Left renal pelvis (tissue), 4 donors: ENCODE results near the gene ATG13. TPM values are rescaled to one million over a fixed set of nuclear protein-coding genes. Genes with fewer than 3 reads are reported as not detected.
"Not testable (repeated sequence)": the region's sequence is repeated elsewhere in the genome, so short reads cannot be mapped to it uniquely, and the experiment has no call there.

Experiments
- DNase-seq, 4 donors: peaks; one replicate each; pipeline ENCODE4 v3.0.0-alpha.2; 2013; ENCODE audit warnings: low read depth in 4 of 4, low spot score in 3 of 4
- polyA plus RNA-seq, 4 donors: library from polyadenylated mRNA; unstranded; fragments of 120-200 nt; gene quantifications; one replicate each; pipeline ENCODE4 v1.2.1, GENCODE V29; 2013; ENCODE audit not compliant: insufficient read length in 4 of 4

The ATG13 gene
- polyA plus RNA-seq, result 10 to 100 TPM; 49.9 to 75.4 (median 66.0) TPM

DNA sequence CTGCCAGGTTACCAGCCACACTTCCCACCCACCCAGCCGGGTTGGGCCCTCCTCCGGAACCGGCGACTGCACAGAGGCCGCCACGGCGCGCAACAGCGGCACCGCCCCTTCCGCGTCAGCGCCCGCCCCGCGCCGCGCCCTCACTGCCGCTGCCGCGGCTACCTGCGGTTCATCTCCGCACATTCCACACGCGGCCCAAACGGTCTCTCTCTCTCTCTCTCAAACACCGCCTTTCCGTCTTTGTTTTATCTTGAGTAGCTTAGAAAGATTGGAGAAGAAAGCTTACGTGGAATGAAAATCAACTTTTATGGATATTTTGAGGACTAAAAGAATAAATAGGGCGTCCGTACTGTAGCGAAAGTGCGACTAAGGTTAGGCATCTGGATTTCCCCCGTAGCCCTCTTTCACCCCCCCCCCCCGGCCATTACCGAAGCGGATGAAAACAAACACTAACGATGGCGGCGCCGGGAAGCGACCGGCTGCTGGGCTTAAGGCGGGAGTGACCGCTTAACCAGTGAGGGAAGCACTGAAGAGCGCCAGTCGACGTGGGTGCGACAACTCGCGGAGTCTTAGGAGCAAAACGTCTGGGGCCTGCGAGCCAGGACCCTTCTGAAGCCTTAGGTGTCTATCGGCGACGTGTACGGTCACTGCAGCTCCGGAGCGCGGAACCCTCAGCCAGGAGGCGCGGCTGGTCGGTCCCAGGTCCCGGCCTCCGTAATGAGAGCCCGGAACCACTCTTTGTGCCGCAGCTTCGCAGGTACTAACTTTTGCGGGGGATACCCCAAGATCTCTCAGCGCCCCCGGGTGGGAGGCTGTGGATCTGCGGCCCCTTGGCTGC lies at the start of gene ATG13, which contains the start of gene HARBI1:
ATG13 (plus strand) TSS at position 420 of the 838 bp plus-strand sequence. CDS start 26,739 bp downstream, outside the sequence.
HARBI1 (minus strand) TSS at position 94 of the 838 bp plus-strand sequence. CDS start 990 bp downstream, outside the sequence.
- peak; percentile 80 to 87 (median 84) for DNase-seq

DNA sequence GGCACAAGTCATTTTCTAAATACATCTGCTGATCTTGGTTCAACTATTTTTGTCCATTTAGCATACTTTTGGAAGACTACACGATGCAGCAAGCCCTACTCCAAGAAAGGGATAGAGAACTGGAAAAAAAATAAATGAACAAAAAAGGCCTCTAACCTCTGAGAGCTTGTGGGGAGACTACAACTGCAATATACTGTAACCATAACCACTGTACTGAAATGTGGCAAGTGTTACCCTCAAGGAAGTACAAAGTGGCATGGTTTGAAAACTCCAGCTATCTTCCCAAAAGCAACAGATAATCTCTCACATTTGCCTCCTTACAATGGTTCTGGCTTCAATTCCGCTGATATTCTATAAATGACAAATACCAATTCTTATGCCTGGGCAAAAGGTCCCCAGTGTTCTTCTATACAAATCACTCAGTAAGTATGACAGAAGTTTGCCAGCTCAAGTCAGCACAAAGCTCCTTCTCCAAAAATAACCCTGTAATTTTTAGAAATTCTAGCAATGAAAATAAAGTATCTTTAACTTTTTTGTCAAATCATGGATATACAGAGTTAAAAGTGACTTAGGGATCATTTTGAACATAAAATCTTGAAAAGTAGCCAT lies 46.5 kb upstream of the ATG13 start:
- no peak for DNase-seq

DNA sequence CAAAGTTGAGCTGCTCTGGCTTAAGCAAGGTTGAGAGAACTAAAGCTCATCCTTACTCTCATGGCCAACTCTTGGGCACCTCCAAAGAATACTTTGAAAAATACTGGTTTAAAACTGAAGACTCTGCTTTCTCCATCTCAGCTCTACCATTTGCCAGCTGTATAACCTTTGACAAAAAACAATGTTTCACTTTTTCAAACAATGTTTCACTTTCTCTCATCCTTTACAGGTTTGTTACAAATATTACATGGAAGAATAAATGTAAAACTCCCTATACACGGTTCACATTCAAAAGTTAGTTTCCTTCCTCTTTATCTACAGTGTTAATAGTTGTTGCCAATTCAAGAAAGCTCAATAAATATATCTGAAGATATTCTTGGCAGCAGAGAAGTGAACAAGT lies 42.7 kb upstream of the ATG13 start:
- no peak for DNase-seq

DNA sequence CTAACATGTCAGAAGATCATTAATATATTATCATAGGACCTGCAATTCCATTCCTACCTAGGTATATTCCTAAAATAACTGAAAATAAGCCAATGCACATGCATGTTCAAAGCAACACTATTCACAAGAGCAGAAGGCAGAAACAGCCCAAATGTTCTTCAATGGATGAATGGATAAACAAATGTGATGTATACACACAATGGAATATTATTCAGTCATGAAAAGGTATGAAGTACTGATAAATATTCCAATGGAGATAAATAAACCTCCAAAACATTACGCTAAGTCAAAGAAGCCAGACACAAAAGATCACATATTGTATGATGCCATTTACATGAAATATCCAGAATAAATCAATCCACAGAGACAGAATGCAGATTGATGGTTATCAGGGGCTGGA lies 40.3 kb upstream of the ATG13 start:
- no peak for DNase-seq

DNA sequence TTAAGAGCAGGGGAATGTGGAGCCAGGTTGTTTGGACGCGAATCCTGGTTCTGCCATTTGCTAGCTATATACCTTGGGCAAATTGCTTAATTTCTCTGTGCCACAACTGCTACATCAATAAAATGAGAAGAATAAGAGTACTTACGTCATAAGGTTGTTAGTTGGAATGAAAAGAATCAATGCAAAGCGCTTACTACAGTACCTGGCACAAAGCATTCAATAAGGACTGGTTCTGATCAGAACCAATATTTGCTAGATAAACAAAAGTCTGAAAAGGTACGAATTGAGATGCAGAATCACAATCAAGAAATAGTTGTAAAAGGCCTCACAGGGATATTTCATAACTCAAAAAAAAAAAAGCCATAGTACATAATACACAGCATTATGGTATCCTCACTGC lies 34.8 kb upstream of the ATG13 start:
- DNase-seq, result no peak

DNA sequence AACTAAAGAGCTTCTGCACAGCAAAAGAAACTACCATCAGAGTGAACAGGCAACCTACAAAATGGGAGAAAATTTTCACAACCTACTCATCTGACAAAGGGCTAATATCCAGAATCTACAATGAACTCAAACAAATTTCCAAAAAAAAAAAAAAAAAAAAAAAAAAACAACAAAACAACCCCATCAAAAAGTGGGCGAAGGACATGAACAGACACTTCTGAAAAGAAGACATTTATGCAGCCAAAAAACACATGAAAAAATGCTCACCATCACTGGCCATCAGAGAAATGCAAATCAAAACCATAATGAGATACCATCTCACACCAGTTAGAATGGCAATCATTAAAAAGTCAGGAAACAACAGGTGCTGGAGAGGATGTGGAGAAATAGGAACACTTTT lies 33.8 kb upstream of the ATG13 start:
- not testable (repeated sequence) for DNase-seq

DNA sequence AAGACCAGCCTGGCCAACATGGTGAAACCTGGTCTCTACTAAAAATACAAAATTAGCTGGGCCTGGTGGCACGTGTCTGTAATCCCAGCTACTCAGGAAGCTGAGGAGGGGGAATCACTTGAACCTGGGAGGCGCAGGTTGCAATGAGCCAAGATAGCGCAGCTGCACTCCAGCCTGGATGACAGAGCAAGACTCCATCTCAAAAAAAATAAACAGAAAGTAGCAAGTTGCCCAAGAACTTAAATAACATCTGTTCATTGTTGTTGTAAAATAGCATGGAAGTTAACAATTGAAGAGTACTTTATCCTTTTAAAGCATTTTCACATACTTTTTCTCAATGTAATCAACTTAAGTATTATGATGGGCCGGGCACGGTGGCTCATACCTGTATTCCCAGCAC lies 29.2 kb upstream of the ATG13 start:
- DNase-seq, result no peak

DNA sequence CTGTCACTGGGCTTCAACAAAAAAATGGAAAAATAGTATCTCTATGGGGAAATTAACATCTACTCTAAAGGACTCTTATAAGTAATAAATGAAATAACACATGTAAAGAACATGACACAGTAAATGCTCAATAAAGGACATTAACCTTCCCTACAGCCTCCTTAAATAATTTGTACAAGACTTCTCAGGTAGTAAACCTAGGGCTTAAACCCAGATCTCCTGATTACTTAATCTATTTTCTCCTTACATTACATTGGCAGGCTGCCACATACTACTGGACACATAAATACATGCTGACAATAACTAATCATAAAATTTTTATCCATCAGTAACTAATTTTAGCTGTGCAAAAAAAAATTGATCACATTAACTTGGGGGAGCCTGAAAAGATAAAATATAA lies 28.4 kb upstream of the ATG13 start:
- DNase-seq, result no peak

DNA sequence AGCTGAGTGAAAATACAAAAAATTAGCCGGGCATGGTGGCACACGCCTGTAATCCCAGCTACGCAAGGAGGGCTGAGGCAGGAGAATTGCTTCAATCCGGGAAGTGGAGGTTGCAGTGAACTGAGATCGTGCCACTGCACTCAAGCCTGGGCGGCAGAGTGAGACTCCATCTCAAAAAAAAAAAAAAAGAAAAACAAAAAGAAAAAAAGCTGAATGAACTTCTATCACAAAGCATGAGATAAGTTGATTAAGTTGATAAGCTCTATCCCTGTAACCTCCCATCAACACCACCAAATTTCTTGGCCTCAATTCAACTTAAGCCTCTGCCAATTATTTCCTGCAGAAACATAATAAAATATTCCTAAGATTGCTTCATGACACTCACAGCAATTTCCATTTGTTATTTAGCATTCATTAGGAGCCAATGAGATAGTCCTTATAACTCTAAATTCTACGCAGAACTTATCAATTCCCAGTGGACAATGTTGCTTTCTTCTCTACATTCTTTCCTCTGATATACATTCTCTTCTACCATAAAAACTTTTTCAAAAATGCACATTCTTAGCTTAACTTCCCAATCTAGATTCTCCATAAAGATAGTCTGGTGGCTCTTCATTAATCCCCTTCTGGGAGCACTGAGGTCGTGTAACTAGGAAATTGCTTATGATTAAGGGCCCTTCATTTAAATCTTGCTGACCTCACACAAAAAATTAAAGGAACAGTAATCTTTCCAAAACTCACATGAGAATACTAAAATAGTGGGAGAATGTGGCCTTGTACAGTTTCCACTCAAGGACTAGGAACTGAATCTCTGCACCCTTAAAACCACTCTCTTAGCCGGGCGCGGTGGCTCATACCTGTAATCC lies 26.4 kb upstream of the ATG13 start:
- DNase-seq, result no peak

DNA sequence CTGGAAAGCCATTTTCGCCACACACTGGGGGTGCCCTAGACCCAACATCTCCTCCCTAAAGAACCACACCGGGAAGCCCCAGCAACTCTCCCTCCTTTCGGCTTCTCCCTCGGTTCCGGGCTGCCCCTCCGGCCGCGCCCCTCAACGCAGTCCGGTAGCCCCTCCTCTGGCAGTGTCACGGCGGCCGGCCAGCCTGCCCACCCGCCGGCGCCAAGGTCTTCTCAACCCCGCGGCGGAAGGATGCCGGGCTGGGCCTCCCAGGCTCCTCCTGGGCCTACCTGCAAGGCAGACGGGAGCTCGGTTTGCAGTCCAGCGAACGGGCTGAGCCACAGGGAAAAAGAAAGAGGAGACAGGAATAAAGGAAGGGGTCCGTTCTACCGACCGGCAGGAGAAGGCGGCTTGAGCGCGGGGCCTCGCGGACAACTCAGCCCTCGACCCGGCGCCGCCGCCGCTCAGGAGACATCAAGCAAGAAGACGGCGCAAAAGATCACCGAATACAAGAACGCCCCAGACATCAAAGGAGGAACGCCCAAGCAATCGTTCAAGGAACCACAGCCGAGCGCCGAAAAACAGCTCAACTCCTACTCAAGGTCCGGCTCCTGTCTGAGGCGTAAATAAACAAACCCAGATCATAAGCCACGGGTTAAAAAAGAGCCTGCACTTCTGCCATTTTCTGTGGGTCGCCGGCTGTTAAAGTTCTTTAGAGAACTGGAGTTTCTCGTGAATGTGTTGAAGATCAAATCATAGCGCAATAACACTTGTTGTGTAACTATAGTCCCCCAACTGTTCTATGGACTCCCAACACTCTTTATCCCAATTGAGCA lies 23.6 kb upstream of the ATG13 start, which contains the start of gene AMBRA1:
AMBRA1 (minus strand) TSS at position 474 of the 824 bp plus-strand sequence. CDS start 45,643 bp downstream, outside the sequence.
- peak; percentile 81 to 90 (median 84) for DNase-seq

DNA sequence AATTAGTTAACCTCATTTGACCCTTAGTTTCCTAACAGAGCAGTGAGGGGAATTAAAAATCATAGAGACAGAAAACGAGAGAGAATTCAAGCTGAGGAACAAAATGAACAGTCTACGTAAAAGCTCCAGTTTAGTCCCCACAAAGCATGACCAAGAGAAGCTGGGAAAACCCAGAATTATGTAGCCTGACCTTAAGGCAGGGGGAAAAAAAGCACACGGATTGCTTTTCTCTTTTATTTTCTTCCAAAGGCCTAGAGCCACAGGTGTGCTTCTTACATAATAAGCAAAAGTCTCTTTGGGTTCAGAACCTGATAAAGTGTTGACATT lies 23.0 kb upstream of the ATG13 start:
- no peak for DNase-seq

DNA sequence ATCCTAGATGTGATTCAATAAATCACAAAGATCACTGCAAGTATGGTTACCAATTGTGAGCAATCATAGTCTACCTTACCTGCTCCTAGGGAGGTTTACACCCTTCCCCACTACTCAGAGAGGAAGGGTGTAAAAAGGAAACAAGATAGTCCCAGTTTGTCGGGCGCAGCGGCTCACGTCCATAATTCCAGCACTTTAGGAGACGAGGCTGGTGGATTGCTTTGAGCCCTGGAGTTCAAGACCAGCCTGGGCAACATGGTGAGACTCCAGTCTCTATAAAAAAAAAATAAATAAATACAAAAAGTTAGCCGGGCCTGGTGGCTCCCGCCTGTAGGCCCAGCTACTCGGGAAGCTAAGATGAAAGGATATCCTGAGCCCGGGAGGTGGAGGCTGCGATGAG lies 22.6 kb upstream of the ATG13 start:
- DNase-seq, result no peak

DNA sequence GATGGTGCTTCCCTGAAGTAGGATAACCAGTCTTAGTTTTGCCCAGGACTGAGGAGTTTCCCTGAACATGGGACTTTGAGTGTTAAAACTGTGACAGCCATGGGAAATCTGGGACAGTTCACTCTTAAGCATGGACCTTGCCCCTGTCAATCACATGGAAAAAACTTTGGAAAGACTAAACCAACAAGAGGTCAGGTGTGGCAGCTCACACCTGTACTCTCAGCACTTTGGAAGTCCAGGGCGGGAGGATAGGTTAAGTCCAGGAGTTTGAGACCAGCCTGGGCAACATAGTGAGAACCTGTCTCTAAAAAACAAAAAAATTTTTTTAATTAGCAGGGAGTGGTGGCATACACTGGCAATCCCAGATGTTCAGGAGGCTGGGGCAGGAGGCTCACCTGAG lies 20.2 kb upstream of the ATG13 start:
- no peak for DNase-seq

DNA sequence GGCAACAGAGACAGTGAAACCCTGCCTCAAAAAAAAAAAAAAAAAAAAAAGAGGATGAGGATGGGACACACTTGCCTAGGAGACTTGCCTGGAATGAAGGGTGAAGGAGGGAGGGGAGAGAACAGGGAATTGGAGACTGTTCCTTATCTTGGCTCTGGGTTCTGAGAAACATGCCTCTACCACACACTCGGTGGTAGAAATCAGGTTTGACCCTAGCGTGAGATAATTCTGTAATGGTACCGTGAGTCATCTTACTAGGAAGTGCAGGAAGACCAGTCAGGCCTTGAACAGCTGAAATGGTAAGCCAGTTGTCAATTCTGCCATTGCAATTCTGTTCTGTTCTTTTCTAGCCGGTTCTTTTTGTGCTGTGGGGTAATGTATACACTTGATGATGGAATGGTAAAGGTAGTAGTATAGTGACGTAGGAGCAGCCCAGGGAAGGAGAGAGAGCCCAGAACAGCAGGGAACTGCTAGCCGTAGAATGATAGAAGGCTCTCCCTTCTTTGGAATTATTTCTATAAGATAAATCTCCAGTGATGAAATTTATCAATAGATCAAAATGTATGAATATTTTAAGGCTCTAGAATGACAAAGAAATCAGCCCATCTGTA lies 19.6 kb upstream of the ATG13 start:
- no peak for DNase-seq

DNA sequence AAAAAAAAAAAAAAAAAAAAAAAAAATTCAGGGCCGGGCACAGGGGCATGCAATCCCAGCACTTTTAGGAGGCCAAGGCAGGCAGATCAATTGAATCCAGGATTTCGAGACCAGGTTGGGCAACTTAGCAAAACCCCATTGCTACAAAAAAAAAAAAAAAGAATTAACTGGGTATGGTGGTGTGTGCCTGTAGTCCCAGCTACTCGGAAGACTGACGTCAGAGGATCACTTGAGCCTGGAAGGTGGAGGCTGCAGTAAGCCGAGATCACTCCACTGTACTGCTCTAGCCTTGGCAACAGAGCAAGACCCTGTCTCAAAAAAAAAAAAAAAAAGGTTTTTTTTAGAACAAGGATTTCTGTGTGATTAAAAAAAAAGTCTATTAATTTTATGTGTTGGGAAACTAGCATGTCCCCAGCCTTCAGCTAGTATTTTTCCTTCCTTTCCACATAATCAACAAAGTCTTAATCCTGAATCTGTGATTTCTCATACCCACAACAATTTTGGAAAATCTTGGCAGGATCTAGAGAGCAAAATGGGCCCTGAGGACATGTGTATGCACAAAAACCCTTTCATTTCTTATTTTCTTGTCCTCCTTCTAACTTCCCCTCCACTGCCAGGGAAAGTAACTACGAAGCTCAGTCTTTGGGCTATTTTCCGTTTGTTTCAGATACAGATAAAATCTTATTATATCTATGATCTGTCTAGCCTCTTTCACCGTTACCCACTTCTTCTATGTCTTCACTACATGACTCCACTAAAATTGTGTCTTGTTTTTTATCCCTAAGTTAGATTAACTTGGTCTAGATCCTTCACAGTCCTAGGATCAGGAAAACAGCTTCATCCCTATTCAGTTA lies 17.8 kb upstream of the ATG13 start:
- DNase-seq, result no peak

DNA sequence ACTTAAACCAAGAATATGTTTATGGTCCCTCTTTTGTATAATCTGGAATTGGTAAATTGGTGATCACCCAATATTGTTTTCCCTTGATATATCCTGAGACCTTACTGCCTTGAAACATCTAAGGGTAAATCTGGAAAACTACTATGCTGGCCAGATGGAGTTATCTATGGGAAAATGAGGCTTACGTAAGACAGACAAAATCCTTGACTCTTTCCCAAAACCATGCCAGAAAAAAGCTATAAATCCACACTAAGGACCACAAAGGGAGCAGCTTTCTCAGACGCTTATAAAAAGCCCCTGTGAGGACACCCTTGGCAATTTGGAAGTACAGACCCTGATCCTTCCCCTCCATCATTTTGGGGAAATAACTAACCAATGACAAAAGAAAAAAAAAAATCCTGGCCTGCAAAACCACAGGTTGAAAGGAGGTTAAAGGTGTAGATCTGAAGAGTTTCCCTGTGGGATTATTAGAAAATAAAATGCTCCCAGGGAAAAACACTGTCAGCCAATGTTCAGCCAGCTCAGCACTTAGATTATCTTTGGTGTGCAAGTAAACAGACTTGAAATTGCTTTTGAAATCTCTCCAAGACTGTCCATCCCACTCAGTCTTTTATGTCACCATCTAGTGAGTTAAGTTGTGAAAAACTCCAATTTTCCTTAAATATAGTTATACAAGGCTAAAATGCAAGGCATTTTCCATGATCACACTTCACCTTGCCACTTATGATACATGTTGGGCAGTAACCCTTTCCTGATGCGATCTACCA lies 17.0 kb upstream of the ATG13 start:
- DNase-seq, result no peak

DNA sequence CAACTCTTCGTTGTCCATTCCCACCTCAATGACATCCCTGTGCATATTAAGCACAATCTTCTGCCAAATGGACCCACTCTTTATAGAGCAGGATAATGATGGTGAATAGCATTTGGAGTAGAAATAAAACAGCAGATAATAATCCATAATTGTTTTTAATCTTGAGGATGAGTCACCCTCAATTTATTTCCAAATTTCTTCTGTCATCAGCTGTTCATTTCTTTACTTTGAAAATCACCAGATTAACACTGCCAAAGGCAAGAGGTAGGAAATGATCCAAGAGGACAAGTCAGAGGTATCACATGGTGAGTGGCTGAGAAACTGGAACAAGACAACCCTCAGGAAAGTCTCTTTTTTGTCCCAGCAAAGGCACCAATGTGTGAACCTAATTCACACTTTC lies 16.2 kb upstream of the ATG13 start:
- DNase-seq, result no peak

DNA sequence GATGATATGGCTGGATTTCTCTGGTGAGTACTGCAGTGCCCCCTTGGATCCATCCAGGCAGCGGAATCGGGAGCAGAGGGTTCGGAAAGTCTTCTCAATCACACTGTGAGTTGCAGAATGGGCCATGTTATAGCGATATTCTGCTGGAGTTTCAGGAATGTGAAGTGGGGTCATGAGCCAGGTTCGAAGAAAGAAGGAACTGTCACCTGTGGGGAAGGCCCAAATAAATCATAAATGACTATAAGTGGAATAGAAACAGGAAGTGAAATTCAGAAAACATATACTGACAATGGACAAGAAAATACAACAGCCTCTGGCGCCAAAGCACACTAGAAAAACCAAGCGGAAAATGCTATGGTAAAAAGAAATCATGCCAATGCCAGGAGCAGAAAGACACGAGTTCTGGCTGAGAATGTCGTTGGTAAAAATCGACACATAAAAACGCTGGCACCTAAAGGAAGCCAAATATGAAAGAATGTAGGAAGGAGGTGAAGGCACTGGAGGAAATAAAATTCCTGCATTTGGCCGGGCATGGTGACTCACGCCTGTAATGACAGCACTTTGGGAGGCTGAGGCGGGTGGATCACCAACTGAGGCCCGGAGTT lies 13.5 kb upstream of the ATG13 start:
- no peak for DNase-seq
